ENCODE data around the gene ZBTB38. TPM values are rescaled to one million over a fixed set of nuclear protein-coding genes. Genes with fewer than 3 reads are reported as not detected.

The ZBTB38 gene
- total RNA-seq, 1 donor from 2014 or later, result 101 TPM

DNA sequence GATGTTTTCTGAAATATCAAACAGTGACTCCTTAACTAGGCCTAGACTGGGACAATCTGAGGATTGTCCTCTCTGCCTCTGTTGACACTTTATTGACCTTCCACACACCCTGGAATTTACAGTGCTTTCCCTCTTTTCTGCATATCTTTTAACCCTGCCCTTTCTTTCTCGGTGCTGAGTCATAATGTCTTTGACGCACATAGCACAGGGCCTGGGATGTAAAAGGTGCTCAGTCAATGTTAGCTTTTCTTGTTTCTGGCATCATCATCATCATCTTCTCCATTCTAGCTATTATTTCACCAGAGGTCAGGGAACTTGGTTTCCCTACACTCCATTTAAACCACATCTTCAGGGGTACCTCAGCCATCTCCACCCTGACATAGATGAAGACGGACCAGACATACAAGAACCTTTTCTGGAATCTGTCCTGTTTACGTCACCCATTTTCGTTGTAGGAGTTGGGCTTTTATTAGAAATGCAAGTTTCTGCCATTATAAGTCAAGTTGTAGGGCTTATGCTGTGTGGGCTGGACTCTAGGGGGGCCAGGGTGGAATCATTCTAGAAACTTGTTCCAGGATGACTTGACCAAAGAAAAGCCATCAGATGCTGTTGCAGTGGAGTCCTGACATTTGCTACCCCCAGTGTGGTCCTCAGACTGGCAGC is 46.6 kb downstream of the ZBTB38 start:
- H3K4me3 ChIP-seq, result no peak overlapping the region
- H3K4me1 ChIP-seq, result peaks cover 12 to 60% of the 10 kb centered on the region in 2 donors
- H3K27me3 ChIP-seq, result no peaks in the 10 kb centered on the region
- intact Hi-C loops (cut with DNase I), result no loop called here
- H3K27ac ChIP-seq, result peak overlapping the region; percentile 92 to 99
- H3K9me3 ChIP-seq, result no peaks in the 10 kb centered on the region
- TF ChIP-seq, protein P1, sequence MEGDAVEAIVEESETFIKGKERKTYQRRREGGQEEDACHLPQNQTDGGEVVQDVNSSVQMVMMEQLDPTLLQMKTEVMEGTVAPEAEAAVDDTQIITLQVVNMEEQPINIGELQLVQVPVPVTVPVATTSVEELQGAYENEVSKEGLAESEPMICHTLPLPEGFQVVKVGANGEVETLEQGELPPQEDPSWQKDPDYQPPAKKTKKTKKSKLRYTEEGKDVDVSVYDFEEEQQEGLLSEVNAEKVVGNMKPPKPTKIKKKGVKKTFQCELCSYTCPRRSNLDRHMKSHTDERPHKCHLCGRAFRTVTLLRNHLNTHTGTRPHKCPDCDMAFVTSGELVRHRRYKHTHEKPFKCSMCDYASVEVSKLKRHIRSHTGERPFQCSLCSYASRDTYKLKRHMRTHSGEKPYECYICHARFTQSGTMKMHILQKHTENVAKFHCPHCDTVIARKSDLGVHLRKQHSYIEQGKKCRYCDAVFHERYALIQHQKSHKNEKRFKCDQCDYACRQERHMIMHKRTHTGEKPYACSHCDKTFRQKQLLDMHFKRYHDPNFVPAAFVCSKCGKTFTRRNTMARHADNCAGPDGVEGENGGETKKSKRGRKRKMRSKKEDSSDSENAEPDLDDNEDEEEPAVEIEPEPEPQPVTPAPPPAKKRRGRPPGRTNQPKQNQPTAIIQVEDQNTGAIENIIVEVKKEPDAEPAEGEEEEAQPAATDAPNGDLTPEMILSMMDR (IDR thresholded peaks at IDR 0.05), result no peak
- H3K36me3 ChIP-seq, result peaks cover 17 to 40% of the 10 kb centered on the region in 2 donors
- DNase-seq (ENCODE audit: low spot score in 2 of 2), result no peak

- Histone ChIP-seq H3K4me1 (peaks cover 10 to 55% of the 10 kb centered on the region in 2 donors), H3K4me3 (no peak overlapping the region)
Observed at GRCh38 chr3:141415953-141416352, 47.6 kb downstream of the ZBTB38 start.

More at GRCh38 chr3:141415953-141416352, 47.6 kb downstream of the ZBTB38 start:
- Histone ChIP-seq H3K9me3 (no peaks in the 10 kb centered on the region), H3K27ac (peak overlapping the region; percentile 92 to 99), H3K27me3 (no peaks in the 10 kb centered on the region), H3K36me3 (peaks cover 17 to 40% of the 10 kb centered on the region in 2 donors)
- intact Hi-C loops (cut with DNase I), result no loop called here
- TF ChIP-seq, protein P1 (IDR thresholded peaks at IDR 0.05), result no peak
- DNase-seq (ENCODE audit: low spot score in 2 of 2), result no peak

Other genes with a start within 250 kb of the ZBTB38 start
- 14.2 TPM for gene PXYLP1, start 136.7 kb upstream of the ZBTB38 start, total RNA-seq
- 7.7 TPM for gene RASA2, start 118.5 kb downstream of the ZBTB38 start, total RNA-seq

Data from ascending aorta (tissue), 2 donors.